Measurements from ENCODE around the gene MROH7. TPM values are rescaled to one million over a fixed set of nuclear protein-coding genes. Genes with fewer than 3 reads are reported as not detected.

Gene MROH7
- polyA plus RNA-seq, 1 donor from 2014 or later, result not detected

GRCh38 chr1:54645806-54646676 lies 4.5 kb downstream of the MROH7 start:
- Histone ChIP-seq H3K27ac (ENCODE audit: low read length) (no peak overlapping the region), H3K36me3 (ENCODE audit: insufficient read depth, low read length) (no peaks in the 10 kb centered on the region), H2AFZ (ENCODE audit: low read depth, low read length) (no peak overlapping the region), H3F3A (ENCODE audit: insufficient read depth, low read length, poor library complexity, severe bottlenecking) (no peaks in the 10 kb centered on the region), H4K20me1 (ENCODE audit: insufficient read depth) (no peaks in the 10 kb centered on the region), H3K9ac (ENCODE audit: low read length) (no peak overlapping the region), H3K9me2 (ENCODE audit: insufficient read depth, low read length) (no peaks in the 10 kb centered on the region), H3K79me2 (replicated peaks; ENCODE audit: insufficient read depth, low read length) (no peaks in the 10 kb centered on the region), H3K9me3 (ENCODE audit: low read length) (no peaks in the 10 kb centered on the region), H3K4me3 (ENCODE audit: low read length) (no peak overlapping the region), H3K27me3 (ENCODE audit: insufficient read depth, low read depth, low read length) (no peaks in the 10 kb centered on the region), H3K4me2 (ENCODE audit: low read length) (no peak overlapping the region)
- no peak for TF ChIP-seq TAF1 (IDR thresholded peaks at IDR 0.05; ENCODE audit: low read depth)
- TF ChIP-seq EZH2 (IDR thresholded peaks at IDR 0.05; ENCODE audit: borderline replicate concordance, insufficient read depth, low read length, poor library complexity, severe bottlenecking), result no peak
- TF ChIP-seq REST (IDR thresholded peaks at IDR 0.05; ENCODE audit: borderline replicate concordance), result no peak
- no peak for TF ChIP-seq SMC3 (conservative IDR thresholded peaks at IDR 0.05; ENCODE audit: poor library complexity)
- no peak for TF ChIP-seq EP300 (conservative IDR thresholded peaks at IDR 0.05; ENCODE audit: poor library complexity, severe bottlenecking)
- no peak for TF ChIP-seq POLR2AphosphoS5 (IDR thresholded peaks at IDR 0.05)
- TF ChIP-seq CTCF (IDR thresholded peaks at IDR 0.05; ENCODE audit: poor library complexity, severe bottlenecking), result no peak

- no peak overlapping the region for H2AFZ ChIP-seq (ENCODE audit: low read depth, low read length)
- no peaks in the 10 kb centered on the region for H3K9me3 ChIP-seq (ENCODE audit: low read length)
- no peak overlapping the region for H3K9ac ChIP-seq (ENCODE audit: low read length)
- H3K4me2 ChIP-seq (ENCODE audit: low read length), result no peak overlapping the region
- H3K4me3 ChIP-seq (ENCODE audit: low read length), result no peak overlapping the region
- H3K9me2 ChIP-seq (ENCODE audit: insufficient read depth, low read length), result no peaks in the 10 kb centered on the region
- no peaks in the 10 kb centered on the region for H3K27me3 ChIP-seq (ENCODE audit: insufficient read depth, low read depth, low read length)
- TF ChIP-seq RAD21 (conservative IDR thresholded peaks at IDR 0.05), result no peak
- no peak for TF ChIP-seq REST (IDR thresholded peaks at IDR 0.05; ENCODE audit: borderline replicate concordance)
- TF ChIP-seq TAF1 (IDR thresholded peaks at IDR 0.05; ENCODE audit: low read depth), result no peak
- TF ChIP-seq POLR2AphosphoS5 (IDR thresholded peaks at IDR 0.05), result no peak
- TF ChIP-seq CTCF (IDR thresholded peaks at IDR 0.05; ENCODE audit: poor library complexity, severe bottlenecking), result no peak
- no peak for TF ChIP-seq EZH2 (IDR thresholded peaks at IDR 0.05; ENCODE audit: borderline replicate concordance, insufficient read depth, low read length, poor library complexity, severe bottlenecking)
- TF ChIP-seq EP300 (conservative IDR thresholded peaks at IDR 0.05; ENCODE audit: poor library complexity, severe bottlenecking), result no peak
- TF ChIP-seq MXI1 (conservative IDR thresholded peaks at IDR 0.05; ENCODE audit: poor library complexity, severe bottlenecking), result no peak
- TF ChIP-seq SMC3 (conservative IDR thresholded peaks at IDR 0.05; ENCODE audit: poor library complexity), result no peak
- no peak overlapping the region for H3K27ac ChIP-seq (ENCODE audit: low read length)
- H3K79me2 ChIP-seq (replicated peaks; ENCODE audit: insufficient read depth, low read length), result no peaks in the 10 kb centered on the region
- H3K36me3 ChIP-seq (ENCODE audit: insufficient read depth, low read length), result no peaks in the 10 kb centered on the region
- no peaks in the 10 kb centered on the region for H3F3A ChIP-seq (ENCODE audit: insufficient read depth, low read length, poor library complexity, severe bottlenecking)
- no peaks in the 10 kb centered on the region for H4K20me1 ChIP-seq (ENCODE audit: insufficient read depth)
Observed at GRCh38 chr1:54649130-54649898, 7.7 kb downstream of the MROH7 start.

Measured in neural cell (in vitro differentiated cells).